NCI-H2196 treated with DMSO at 0.1 percent for 48 hours (cell line): Measurements from ENCODE around the gene BAZ1B.
"Not testable (repeated sequence)": the region's sequence is repeated elsewhere in the genome, so short reads cannot be mapped to it uniquely, and the experiment has no call there.

Experiments
- DNase-seq: peaks from one replicate; lab custom pipeline; 2025; ENCODE audit not compliant: unreplicated experiment; lab: John Stamatoyannopoulos, UW

Gene BAZ1B

DNA sequence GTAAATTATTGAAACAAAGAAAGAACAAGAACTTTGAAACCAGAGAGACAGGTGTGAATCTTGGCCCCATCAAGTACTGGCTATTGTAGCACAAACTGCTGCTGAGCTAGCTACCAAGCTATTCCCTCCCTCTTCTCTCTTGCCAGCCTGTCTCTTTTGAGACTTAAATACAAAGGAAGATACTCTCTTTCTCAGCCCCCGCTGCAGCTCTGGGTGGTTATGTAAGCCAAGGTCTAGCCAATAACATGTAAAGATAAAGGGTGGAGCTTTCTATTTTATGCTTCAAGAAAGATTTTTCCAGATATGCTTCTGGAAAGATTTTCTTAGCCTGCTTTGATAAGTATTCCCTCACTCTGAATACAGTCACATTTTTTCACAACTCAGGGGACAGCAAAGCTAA is 17.2 kb downstream of the BAZ1B start:
- DNase-seq = no peak

DNA sequence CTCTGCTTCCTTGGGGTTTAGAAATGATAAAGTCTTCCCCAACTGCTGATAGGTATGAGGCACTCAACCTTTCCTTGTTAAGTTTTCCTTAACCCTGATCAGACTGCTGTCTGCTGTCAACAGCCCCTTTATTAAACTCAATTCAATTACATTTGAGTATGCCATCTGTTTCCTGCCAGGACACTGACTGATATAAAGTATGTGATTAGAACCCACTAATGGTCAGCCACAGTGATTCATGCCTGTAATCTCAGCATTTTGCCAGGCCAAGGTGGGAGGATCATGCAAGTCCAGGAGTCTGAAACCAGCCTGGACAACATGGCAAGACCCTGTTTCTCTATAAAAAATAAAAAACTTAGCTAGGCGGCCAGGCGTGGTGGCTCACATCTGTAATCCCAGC is 18.1 kb downstream of the BAZ1B start:
- no peak for DNase-seq

DNA sequence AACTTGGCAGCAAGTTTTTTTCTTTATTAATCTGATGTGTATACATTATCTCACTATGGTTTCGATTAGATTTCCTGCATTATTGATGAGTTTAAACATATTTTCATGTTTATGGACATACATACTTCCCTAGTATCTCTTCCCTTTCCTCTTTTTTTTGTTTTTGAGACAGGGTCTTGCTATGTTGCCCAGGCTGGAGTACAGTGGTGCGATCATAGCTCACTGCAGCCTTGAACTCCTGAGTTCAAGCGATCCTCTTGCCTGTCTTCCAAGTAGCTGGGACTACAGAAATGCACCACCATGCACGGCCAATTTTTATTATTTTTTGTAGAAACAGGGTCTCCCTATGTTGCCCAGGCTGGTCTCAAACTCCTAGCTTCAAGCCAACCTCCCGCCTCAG is 18.9 kb downstream of the BAZ1B start:
- no peak for DNase-seq

DNA sequence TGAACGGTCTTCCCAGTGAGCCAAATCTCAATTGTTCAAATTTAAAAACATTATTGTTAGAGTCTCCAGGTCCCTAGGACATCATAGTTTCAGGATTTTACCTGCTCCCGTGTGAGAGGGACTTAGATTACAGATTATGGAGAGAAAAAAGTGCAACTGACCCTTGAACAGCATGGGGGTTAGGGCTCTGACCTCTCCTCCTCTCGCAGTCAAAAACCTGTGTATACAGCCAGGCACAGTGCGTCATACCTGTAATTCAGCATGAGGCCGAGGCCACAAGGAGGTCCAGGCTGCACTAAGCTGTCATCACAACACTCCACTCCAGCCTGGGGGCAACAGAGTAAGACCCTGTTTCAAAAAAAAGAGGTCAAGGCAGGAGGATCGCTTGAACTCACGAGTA is 25.5 kb downstream of the BAZ1B start:
- DNase-seq = no peak

DNA sequence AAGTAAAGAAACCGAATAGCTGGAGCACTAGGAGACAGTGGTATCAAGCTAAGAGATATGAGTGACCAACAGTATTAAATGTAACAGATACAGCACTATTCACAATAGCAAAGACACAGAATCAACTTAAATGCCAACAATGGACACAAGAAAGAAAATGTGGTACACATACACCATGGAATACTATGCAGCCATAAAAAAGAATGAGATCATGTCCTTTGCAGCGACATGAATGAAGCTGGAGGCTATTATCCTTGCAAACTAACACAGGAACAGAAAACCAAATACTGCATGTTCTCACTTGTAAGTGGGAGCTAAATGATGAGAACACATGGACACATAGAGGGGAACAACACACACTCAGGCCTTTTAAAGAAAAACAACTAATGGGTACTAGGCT is 26.6 kb downstream of the BAZ1B start:
- DNase-seq = not testable (repeated sequence)

DNA sequence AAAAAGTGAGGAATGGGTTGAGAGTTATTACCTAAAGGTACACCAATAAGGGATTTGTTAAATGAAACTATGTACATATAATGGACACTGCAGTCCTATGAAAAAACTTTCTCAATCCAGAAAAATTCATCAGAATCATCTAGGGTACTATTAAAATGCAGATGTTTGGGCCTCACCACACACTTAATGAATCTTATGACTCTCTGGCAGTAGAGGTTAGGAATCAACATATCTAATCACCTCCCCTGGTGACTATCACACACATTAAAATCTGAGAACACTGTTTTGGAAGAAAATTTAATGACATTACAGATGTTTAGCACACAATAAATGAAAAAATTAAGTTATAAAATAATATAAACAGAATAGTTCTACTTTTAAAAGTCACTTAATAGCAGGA is 32.1 kb downstream of the BAZ1B start:
- DNase-seq = no peak

DNA sequence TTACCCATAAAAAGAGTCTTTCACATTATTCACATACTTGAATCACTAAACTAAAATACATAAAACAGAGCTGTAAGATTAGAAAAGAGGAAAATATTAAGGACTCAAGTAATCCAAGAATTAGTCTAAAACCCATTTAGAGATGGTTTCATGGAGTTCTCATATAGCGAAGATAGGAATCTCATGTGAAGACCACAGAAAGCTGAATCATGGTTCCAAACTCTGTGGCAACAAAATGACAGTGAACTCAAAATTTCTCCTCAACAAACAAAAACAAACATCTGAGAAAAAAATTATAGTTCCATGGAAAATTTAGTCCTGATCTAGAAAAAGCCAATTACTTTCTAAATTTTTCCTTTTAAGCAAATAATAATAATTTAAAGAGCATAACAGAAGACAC is 34.6 kb downstream of the BAZ1B start:
- no peak for DNase-seq

DNA sequence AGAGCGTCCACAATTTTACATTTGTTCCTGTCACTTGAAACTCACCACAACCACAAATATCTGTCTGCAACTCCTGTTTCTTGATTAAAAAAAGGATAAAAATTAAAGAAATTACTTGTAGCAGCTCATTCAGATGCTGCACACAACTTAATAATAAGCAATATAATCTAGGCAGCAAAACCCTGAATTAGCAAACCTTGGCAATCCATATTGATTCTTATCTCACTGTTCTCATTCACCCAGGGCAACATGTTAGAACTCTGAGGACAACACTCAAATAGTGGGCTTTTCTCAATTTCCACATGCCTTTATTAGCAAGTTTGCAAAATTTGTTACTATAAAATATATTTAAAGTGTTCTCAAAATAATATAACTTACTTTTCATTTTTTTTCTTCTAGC is 38.9 kb downstream of the BAZ1B start:
- DNase-seq = no peak

DNA sequence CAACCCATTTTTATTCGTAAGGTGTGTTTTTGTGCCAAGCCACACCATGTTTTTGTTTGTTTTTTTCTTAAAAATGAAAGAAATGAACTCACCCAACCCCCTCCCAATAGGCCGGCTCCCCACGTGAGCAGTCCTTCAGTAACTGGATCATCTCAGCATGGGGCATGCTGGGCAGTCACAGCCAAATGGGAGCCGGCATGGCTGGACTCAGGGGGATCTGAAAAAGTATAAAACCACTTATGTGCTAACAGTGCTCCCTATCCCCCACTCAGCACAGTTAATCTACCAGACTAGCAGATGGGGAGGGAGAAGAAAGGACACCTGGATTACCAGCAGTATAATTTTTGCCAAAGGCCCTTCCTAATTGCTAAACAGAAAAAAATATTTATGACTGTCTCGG is 39.3 kb downstream of the BAZ1B start:
- no peak for DNase-seq

DNA sequence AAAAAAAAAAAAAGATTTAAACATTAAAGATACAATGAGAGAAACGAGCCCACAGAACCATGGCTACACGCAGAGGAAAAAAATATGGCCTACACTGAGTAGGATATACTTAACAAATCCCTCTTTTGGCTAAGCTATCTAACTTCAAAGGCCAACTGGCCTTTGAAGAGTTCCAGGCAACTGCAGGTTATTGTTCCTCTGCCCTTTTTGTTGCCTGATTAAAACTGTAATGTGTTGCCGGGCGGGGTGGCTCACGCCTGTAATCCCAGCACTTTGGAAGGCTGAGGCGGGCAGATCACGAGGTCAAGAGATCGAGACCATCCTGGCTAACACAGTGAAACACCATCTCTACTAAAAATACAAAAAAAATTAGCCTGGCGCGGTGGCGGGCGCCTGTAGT is 40.6 kb downstream of the BAZ1B start:
- not testable (repeated sequence) for DNase-seq

DNA sequence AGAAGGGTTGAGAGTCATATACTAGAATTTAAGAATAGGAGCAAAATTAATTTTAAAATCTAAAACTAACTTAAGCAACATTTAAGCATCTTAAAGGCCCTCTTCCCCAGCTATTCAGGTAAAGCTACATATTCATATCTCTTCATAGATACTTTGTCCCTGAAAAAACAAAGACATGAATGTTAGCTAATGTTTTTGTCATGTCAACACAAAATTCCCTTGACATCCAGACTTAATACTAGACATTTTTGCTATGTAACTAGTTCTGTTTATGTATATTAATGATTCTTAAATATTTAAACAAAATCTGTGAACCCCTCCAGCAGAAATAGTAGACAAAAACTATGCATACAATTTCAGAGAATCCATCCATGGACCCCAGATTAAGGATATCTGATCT is 43.5 kb downstream of the BAZ1B start:
- no peak for DNase-seq

DNA sequence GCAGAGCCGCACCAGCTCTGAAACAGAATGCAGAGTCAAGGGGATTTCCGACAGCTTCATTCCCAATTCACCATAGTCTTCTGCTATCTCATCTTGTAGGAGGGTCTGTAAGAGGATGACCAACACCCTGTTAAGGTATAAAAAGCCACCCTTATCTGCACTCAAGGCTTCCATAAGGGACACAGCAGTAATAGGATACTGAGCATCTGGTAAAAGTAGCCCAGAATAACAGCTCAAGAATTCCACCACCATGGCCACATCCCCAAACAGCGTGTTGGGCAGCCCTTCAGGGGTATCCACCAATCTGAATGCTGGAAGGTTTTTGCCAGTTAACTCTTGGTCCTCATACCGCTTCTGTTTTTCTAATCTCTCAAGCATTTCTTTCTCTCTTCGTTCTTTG is 44.7 kb downstream of the BAZ1B start:
- DNase-seq = no peak

DNA sequence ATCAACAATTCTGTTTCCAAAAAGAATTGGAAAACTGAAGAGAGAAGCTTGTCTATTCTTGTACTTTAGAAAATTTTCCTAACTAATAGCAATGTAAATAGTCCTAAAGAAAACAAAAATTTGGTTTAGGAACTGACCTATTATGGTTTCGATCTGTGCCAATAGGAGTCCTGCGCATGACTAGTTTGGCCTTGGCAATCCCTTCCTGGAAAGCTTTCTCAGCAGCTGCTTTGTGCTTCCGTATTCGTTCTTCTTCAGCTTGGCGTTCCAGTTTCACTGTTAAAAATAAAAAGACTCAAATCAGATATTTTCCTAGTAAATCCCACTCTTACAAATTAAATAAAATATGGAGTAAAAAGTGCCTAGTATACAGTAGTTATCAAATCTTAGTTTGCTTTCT is 51.9 kb downstream of the BAZ1B start:
- no peak for DNase-seq

DNA sequence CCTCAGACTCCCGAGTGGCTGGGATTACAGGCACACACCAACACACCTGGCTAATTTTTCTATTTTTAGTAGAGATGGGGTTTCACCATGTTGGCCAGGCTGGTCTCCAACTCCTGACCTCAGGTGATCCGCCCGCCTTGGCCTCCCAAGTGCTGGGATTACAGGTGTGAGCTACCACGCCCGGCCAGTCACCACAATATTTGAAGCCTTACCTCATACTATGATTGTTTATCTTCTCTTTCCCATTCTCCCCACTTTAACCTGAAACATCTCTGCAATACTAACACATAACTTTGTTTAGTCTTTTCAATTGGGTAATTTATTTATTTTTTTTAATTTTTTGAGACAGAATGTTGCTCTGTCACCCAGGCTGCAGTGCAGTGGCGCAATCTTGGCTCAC is 55.0 kb downstream of the BAZ1B start:
- not testable (repeated sequence) for DNase-seq

DNA sequence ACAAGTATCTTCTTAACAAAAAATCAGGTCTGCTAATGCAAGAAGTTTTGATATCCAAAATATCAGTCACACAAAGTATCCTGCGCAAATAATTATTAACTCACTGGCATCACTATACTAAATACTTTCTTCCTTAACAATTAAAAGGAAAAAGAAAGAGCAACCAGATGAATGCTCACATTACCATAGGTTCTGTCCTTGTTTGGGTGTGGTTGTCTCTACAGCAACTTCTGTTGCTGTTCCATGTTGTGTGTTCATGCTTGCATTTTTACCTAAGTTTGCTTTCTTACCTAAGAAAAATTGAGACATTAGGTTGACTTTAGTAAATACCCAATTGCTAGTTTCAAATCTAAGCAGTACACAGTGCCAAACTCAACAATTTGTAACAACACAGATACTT is 56.0 kb downstream of the BAZ1B start:
- no peak for DNase-seq

DNA sequence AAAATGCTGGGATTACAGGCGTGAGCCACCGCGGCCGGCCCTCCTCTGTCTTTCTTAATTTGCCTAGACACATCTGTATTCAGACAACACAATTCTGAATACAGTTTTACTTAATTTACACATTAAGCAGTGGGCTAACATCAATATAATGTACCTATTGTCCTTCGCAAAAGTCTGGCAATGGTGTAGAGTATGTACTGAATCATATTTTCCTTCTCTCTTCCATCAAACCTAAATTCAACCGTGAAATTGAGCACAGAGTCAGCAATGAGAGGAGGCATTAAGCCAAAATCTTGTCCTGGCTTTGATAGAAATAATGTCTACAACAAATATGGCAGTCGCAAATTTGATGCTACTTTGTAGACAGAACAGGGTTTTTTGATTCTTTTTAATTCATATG is 58.1 kb downstream of the BAZ1B start:
- DNase-seq = no peak

DNA sequence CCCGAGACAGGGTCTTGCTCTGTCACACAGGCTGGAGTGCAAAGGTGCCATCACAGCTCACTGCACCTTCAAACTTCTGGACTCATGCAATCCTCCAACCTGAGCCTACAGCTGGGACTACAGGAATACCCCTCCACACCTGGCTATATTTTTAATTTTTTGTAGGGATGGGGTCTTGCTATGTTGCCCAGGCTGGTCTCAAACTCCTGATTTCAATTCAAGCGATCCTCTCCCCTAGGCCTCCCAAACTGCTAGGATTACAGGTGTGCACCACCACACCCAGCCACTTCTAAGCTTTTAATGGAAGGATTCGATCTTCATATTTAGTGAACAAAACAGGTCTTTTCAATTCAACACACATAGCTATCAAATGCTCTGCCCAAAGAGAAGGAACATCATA is 58.8 kb downstream of the BAZ1B start:
- DNase-seq = no peak

DNA sequence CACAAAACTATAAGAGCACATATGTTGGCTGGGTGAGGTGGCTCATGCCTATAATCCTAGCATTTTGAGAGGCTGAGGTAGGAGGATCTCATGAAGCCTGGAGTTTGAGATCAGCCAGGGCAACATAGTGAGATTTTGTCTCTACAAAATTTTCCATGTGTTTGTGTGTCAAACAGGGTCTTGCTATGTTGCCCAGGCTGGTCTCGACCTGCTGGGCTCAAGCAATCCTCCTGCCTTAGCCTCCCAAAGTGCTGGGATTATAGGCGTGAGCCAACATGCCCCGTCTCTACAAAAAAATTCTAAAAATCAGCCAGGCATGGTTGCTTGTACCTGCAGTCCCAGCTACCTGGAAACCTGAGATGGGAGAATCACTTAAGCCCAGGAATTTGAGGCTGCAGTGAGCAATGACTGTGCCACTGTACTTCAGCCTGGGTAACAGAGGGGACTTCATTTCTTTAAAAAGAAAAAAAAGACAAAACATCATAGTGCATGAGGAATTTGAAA is 60.3 kb downstream of the BAZ1B start:
- no peak for DNase-seq

DNA sequence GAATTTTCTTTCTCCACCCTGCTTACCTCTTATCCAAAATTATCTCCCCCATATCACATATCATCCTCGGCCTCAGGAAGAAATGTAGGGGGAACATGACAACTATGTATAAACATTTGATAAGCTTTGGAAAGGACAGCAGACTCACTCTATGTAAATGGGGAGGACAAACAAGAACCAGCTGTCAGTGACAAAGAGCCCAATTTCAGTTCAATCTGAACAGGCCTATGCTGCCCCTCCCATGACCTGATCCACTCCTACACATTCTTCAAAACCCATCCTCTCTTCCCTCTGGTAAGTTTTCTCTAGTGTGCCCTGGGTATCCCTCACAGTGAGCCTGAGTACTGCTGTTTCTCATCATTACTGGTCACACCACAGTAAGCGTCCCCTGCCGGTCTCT is 67.7 kb downstream of the BAZ1B start:
- no peak for DNase-seq

DNA sequence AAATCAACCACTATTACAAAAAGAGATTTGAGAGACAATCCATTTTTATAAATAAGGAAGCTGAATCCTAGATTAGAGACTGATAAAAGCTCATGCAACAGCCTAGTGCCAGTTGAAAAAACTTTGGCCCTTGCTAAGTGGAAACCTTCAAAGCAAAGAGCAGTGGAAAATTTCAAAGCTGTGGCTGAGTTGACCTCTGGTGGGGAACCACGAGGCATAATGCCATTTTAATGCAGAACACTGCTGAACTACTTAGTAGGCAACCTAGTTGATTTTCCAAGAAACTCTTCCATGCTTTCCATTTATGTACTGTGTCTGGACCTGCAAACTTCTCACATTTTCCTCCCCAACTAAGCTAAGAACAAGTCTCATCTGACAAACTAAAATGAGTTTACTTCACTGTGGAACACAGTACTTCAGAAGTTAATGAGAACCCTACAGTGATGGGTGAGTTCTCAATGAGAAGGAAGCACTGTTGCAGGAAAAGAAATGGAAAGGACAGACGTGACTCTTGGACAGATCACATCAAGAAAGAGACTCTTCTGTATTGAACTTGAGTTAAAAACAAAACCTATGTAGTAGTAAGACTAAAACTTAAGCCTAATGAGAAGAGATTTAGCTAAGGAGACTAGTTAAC is 69.0 kb downstream of the BAZ1B start:
- DNase-seq = no peak

DNA sequence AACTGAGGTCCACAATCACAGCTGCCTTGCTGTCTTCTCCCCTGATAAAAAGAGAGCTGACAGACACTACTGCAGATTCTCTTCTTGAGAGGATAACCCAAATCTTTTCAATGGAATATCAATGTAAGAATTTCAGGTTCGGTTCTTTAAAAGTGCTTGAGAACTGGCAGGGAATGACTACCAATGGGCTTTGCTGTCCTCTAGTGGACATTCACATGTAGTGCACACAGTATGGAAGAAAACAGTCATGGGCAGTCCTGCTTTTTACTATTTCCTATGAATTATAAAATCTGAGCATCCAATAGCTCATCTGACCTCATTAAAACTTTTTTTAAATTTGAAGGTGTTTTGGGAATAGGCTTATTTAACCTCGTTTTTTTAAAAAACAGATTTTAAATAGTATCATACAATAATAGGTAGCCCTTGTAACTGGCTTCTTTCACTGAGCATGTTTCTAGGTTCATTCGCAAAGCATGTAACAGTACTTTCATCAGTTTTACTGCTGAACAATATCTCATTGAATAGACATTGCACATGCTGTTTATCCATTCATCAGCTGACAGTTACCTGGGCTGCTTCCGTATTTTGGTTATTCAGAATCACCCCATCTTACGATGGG is 70.2 kb downstream of the BAZ1B start:
- DNase-seq = peak; percentile 43

DNA sequence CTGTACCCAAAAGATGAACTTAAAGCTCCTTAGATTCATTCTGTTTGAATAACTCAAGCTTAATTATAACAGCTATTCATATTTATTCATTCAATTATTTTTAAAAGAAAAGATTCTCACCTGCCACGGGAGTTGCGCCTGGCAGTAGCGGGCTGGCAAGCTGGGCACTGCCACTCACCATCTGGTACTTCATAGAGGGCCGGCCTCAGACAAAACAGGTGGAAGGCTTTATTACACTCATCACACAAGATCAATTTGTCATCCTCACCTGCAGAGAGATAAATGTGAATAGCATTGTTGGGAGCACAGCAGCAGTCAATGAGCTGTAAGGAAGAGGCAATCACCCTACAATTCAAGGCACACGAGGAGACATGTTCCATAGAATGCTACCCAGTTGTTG is 72.7 kb downstream of the BAZ1B start:
- DNase-seq = peak; percentile 24

DNA sequence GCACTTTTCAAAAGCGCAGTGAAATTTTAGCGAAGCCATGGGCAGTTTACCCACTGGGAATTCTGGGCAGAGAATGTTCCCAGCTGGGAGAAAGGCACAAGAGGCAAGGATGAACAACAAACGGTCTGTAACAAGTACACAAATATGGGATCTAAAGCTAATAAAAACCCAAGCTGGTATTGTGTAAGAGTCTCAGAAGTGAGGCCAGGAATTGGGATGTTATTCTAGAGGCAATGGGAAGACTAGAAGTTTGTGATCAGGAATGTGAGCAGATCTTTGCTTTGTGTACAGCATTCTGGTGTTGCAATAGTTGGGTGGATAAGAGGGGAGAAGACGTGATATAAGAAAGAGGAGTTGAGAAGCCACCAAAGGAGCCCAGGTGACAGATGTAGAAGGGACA is 73.5 kb downstream of the BAZ1B start:
- DNase-seq = no peak
